ENCODE results near the gene RUNX3. TPM values are rescaled to one million over a fixed set of nuclear protein-coding genes. Genes with fewer than 3 reads are reported as not detected.
A peak's percentile ranks its signal among the peaks of the same experiment; 100 is the strongest.

The RUNX3 gene
- total and polyA plus RNA-seq, 2 of the 8 experiments (the other 6 are each of a cell fraction or from before 2014, with no cell fraction given): 0.62 to 0.82 TPM

GRCh38 chr1:24955779-24956365 lies 25.8 kb upstream of the RUNX3 start:
- Histone ChIP-seq H2BK120ac (replicated peaks; ENCODE audit: low read depth, low read length) (no peak overlapping the region), H2BK20ac (ENCODE audit: low read length) (no peak overlapping the region), H3K4ac (replicated peaks; ENCODE audit: insufficient read length, low read depth, low read length) (no peak overlapping the region), H2BK5ac (ENCODE audit: low read depth, low read length) (no peak overlapping the region; the same call in 1 of the 2 replicates), H3K4me1 (replicated peaks in 1 of 4; ENCODE audit: control insufficient read depth in 3 of 4, insufficient read depth in 4 of 4, low read length in 3 of 4) (peaks cover 0 to 6% (median 3%) of the 10 kb centered on the region in 4 experiments; a peak in 2 of 7 replicates), H4K91ac (replicated peaks; ENCODE audit: insufficient read length, low read length) (peak overlapping the region; percentile 20), H3K79me1 (ENCODE audit: low read depth, low read length) (no peaks in the 10 kb centered on the region), H3K23me2 (ENCODE audit: low read depth, low read length) (no peaks in the 10 kb centered on the region; the same call in 1 of the 2 replicates), H3K23ac (ENCODE audit: insufficient read length) (no peak overlapping the region), H3K56ac (replicated peaks; ENCODE audit: insufficient read length, low read depth, low read length) (no peak overlapping the region), H2AFZ (ENCODE audit: low read length) (no peak overlapping the region), H2BK12ac (ENCODE audit: low read depth, low read length) (no peak overlapping the region), H3K14ac (ENCODE audit: insufficient read length) (no peak overlapping the region), H3K18ac (ENCODE audit: extremely low read depth, low read length) (no peak overlapping the region), H2AK5ac (ENCODE audit: low read depth, low read length) (no peak overlapping the region), H3K4me2 (ENCODE audit: insufficient read depth in 1 of 2, low read depth in 2 of 2, low read length in 2 of 2) (no peak overlapping the region), H3K9me3 (ENCODE audit: insufficient read depth in 2 of 2, low read depth in 1 of 2, low read length in 1 of 2) (no peaks in the 10 kb centered on the region), H4K20me1 (replicated peaks in 1 of 2; ENCODE audit: control insufficient read depth in 1 of 2, insufficient read depth in 2 of 2, low read length in 2 of 2) (no peaks in the 10 kb centered on the region), H4K5ac (ENCODE audit: insufficient read length, low read depth, low read length) (no peak overlapping the region), H3K36me3 (ENCODE audit: control insufficient read depth in 2 of 4, insufficient read depth in 4 of 4, low read length in 3 of 4) (no peaks in the 10 kb centered on the region), H3K79me2 (ENCODE audit: control insufficient read depth in 1 of 2, insufficient read depth in 2 of 2, low read length in 2 of 2) (no peaks in the 10 kb centered on the region), H3K27ac (ENCODE audit: low read depth, low read length) (no peak overlapping the region), H3K4me3 (ENCODE audit: extremely low read depth in 1 of 4, insufficient read depth in 2 of 4, low read depth in 3 of 4, low read length in 4 of 4) (no peak overlapping the region), H3K27me3 (replicated peaks in 1 of 4; ENCODE audit: control insufficient read depth in 3 of 4, extremely low read depth in 1 of 4, insufficient read depth in 3 of 4, low read length in 3 of 4) (no peaks in the 10 kb centered on the region), H4K8ac (ENCODE audit: extremely low read depth, insufficient read depth, low read length) (no peak overlapping the region), H3K9ac (replicated peaks in 1 of 4; ENCODE audit: extremely low read depth in 1 of 4, low read depth in 3 of 4, low read length in 3 of 4) (no peak overlapping the region), H2BK15ac (ENCODE audit: low read length) (no peak overlapping the region; the same call in 1 of the 2 replicates)
- DNase-seq (ENCODE audit: low read depth in 1 of 2, low spot score in 2 of 2) (no peak), FAIRE-seq (no peak)
- TF ChIP-seq TEAD4 (IDR thresholded peaks at IDR 0.05; ENCODE audit: low read depth, low read length) (0 out of 2 replicates have a peak, but pooled peaks have one; percentile 39), GABPA (IDR thresholded peaks at IDR 0.05; ENCODE audit: borderline replicate concordance, insufficient read depth, low read length) (no peak)
- WGBS, 2 experiments (ENCODE audit: extremely low coverage in 1 of 2, insufficient coverage in 1 of 2, insufficient read length in 1 of 2, insufficient replicate concordance in 2 of 2, low coverage in 1 of 2, low lambda C conversion rate in 2 of 2, missing lambda C conversion rate in 1 of 2): 91% methylated on average over 8 of the region's 8 CpGs; no CpG with 5 or more reads in 1 of the 2 experiments
- CTCF ChIA-PET (ENCODE audit: partially characterized antibody): interaction anchor here (1.0 to 1.5 kb wide), 3 partner anchors 16 to 21 kb away, joined by 3 to 5 read pairs (median 4); no protein-coding TSS in a partner anchor
- POLR2A ChIA-PET (ENCODE audit: partially characterized antibody): no interaction called here

Data from H1 (cell line).